Measurements from ENCODE around the gene ANTXR1.

DNA sequence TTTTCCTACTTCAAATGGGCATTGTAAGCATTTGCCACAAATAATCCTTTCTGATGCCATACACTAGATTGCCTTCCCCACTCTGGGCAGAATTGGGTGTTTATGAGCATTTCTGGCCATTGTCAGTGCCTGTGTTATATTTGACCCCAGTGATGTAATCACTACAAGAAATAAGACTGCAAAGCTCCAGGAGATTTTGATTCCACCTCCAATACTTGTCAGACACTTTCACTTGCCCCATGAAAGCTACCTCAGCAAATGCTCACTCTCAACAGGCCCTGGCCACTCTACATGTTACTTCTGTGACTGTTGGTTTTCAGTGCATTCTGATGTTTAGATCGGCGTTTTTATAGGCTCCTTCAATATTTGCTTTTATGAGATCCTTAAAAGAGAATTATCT is 239.0 kb downstream of the ANTXR1 start:
- TF ChIP-seq EP300 (IDR thresholded peaks at IDR 0.05; ENCODE audit: borderline replicate concordance in 1 of 2, low read depth in 2 of 2, low read length in 2 of 2) (no peak), SUZ12 (IDR thresholded peaks at IDR 0.05; ENCODE audit: low read length) (no peak), MAFK (IDR thresholded peaks at IDR 0.05; ENCODE audit: low read depth, low read length) (no peak), YY1 (IDR thresholded peaks at IDR 0.05; ENCODE audit: low read depth, low read length) (no peak), JUN (IDR thresholded peaks at IDR 0.05; ENCODE audit: low read depth, low read length) (no peak), CTCF (IDR thresholded peaks at IDR 0.05; ENCODE audit: control extremely low read depth in 1 of 3, insufficient read depth in 1 of 3, low read depth in 1 of 3, low read length in 3 of 3) (no peak), CREB1 (IDR thresholded peaks at IDR 0.05) (no peak), POLR2A (IDR thresholded peaks at IDR 0.05; ENCODE audit: control extremely low read depth in 1 of 2, low read depth in 2 of 2, low read length in 2 of 2) (no peak), RBBP5 (IDR thresholded peaks at IDR 0.05; ENCODE audit: borderline replicate concordance, low read depth, low read length) (no peak)

Measured in H1 (cell line).